ENCODE results near the gene ZMIZ1.

DNA sequence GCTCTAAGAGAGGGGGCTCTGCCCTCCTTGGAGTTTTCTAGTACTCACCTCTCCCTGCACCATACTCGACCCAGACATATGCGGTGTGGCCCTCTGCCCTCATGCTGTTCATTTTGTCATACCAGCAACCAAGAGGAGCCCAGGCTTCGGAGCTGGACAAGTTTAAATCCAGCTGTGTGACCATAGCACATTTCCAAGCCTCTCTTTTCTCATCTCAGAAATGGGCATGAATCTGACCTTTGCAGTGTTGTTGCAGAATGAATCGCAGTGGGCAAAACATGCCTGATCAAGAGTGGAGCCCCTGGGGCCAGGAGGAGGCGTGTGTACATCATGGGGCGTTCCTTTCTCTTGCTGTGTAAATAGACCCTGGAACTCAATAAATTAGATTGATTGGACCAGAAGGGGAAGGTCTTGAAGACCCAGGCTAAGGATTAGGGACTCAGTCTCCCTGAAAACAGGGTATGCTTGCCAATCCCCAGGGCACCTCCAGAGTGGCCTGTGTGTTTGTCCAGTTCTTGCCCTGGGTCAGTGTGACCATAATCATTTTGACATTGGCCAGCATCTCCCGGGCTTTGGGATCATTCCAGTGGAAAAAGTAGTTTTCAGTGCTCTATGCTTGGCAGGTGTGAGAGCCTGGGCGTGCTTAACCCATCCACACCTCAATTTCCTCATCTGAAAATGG is 59.6 kb downstream of the ZMIZ1 start:
- TF ChIP-seq, protein P1, sequence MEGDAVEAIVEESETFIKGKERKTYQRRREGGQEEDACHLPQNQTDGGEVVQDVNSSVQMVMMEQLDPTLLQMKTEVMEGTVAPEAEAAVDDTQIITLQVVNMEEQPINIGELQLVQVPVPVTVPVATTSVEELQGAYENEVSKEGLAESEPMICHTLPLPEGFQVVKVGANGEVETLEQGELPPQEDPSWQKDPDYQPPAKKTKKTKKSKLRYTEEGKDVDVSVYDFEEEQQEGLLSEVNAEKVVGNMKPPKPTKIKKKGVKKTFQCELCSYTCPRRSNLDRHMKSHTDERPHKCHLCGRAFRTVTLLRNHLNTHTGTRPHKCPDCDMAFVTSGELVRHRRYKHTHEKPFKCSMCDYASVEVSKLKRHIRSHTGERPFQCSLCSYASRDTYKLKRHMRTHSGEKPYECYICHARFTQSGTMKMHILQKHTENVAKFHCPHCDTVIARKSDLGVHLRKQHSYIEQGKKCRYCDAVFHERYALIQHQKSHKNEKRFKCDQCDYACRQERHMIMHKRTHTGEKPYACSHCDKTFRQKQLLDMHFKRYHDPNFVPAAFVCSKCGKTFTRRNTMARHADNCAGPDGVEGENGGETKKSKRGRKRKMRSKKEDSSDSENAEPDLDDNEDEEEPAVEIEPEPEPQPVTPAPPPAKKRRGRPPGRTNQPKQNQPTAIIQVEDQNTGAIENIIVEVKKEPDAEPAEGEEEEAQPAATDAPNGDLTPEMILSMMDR (IDR thresholded peaks at IDR 0.05 in 4 of 5, conservative IDR thresholded peaks at IDR 0.05 in 1 of 5) = no peak
- no peak for TF ChIP-seq POLR2A (IDR thresholded peaks at IDR 0.05)

All from gastrocnemius medialis (tissue), 4 donors.